SK-N-MC (cell line): ENCODE data around the gene CCDC187.

Experiments used
- EZH2 ChIP-seq: fragments of 200-600 bp; sonication (generic); IDR thresholded peaks from one replicate; pipeline ENCODE4 v1.6.1; 2017; ENCODE audit warnings: antibody characterized with exemption
- POLR2AphosphoS5 ChIP-seq: IDR thresholded peaks from 2 replicates; pipeline ENCODE4 v1.6.1; 2012; ENCODE audit warnings: mild to moderate bottlenecking, low read depth, low read length, borderline replicate concordance

- no peak for TF ChIP-seq EZH2
- no peak for TF ChIP-seq POLR2AphosphoS5
These were observed 70.5 kb downstream of the CCDC187 start for GRCh38 chr9:136233411-136233810.
